ENCODE results near the gene CCDC141.

CCDC141 gene

DNA sequence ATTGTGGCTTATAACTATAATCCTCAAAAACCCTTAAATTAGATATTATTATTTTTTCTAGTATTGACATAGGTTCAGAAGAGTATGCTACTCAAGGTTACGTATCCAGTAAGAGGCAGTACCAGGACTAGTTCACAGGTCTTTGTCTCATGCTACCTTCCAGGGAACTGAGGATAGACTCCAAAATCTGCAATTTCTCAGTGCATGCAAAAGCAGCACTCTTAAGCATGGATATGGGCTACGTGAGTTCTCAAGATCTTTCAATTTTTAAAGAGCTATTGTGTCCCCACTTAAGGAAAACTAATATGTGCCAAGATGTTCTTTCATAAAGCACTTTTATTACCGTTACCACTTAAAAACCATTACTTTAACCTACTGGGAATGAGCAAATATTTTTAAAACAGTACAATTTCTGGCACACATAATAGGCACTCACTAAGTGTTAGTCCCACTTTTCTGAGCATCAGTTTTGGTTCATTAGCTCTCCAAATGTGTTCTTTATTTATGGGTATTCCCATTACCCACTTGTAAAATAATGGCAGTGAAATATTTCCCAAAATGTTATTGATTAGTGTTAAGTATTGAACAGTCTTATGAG is 128.9 kb downstream of the CCDC141 start:
- no peak overlapping the region for H3K4me3 ChIP-seq (ENCODE audit: low read depth, low read length)

DNA sequence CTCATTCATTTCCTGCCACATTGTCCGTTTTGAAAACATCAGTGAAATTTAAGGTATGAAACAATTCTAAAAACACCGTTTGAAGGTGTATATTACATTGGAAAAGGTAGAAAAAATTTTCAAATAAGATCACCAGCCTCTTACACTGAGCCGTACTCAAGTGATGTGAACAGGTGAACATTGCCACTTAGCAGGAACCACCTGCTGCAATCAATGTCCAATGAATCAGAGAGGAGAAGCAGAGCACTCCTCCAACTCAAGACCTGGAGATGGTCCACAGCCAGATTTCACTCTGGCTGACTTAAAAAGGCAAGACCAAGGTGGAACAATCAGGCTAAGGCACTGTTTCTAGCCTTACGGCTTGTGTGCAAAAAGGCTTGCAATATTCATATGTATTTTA is 132.4 kb downstream of the CCDC141 start:
- DNase-seq (ENCODE audit: low read depth, low spot score) = no peak
- TF ChIP-seq, protein P1, sequence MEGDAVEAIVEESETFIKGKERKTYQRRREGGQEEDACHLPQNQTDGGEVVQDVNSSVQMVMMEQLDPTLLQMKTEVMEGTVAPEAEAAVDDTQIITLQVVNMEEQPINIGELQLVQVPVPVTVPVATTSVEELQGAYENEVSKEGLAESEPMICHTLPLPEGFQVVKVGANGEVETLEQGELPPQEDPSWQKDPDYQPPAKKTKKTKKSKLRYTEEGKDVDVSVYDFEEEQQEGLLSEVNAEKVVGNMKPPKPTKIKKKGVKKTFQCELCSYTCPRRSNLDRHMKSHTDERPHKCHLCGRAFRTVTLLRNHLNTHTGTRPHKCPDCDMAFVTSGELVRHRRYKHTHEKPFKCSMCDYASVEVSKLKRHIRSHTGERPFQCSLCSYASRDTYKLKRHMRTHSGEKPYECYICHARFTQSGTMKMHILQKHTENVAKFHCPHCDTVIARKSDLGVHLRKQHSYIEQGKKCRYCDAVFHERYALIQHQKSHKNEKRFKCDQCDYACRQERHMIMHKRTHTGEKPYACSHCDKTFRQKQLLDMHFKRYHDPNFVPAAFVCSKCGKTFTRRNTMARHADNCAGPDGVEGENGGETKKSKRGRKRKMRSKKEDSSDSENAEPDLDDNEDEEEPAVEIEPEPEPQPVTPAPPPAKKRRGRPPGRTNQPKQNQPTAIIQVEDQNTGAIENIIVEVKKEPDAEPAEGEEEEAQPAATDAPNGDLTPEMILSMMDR (IDR thresholded peaks at IDR 0.05; ENCODE audit: insufficient read depth, low read length, missing control alignments) = no peak
- no peak overlapping the region for H3K4me3 ChIP-seq (ENCODE audit: low read depth, low read length)
- POLR2A ChIA-PET = no interaction called here
- CTCF ChIA-PET = interaction anchor here (1.7 kb wide), 1 partner anchor 9 kb away, joined by 8 read pairs; no protein-coding TSS in a partner anchor

More for the DNA sequence above, 128.9 kb downstream of the CCDC141 start:
- DNase-seq (ENCODE audit: low read depth, low spot score) = no peak
- ChIA-PET CTCF (no interaction called here), POLR2A (no interaction called here)
- TF ChIP-seq, protein P1 (IDR thresholded peaks at IDR 0.05; ENCODE audit: insufficient read depth, low read length, missing control alignments) = no peak

DNA sequence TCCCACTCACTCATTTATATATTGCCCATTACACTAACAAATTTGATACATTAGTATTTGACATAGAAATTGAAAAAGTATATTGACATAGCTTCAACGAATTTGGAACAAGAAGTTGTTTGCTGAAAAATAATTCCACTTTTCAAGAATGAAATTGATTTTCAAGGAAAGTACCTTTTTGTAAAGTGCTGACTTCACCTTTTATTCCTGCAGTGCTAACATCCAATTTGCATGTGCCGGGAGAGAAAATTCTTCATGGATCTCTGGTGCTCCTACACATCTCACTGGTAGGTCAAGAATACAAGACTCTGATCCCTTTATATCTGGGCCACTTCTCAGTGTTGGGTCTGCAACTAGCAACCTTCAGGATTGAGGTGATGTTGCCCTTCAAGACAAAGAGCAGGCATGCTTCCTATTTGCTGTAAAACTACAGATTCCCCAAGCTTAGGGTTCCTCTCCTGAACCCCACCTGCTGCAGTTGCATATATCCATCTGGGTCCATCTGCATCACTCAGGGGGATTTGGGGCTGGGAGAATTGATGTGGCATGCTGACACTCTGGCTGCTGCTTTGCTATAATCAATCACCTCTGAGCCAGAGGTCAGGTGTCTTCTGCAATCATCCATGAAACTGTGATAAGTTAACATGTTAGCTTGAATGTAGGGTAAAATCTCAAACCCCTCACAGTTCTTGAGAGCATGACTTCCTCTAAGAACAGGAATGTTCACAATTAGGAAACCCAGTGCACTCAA is 134.3 kb downstream of the CCDC141 start:
- H3K4me3 ChIP-seq (ENCODE audit: low read depth, low read length) = no peak overlapping the region
- ChIA-PET CTCF (interaction anchor here (0.7 to 2.9 kb wide), 10 partner anchors 11 to 214 kb away, joined by 3 to 14 read pairs (median 5); no protein-coding TSS in a partner anchor), POLR2A (no interaction called here)
- DNase-seq (ENCODE audit: low read depth, low spot score) = no peak
- TF ChIP-seq, protein P1 (IDR thresholded peaks at IDR 0.05; ENCODE audit: insufficient read depth, low read length, missing control alignments) = no peak

DNA sequence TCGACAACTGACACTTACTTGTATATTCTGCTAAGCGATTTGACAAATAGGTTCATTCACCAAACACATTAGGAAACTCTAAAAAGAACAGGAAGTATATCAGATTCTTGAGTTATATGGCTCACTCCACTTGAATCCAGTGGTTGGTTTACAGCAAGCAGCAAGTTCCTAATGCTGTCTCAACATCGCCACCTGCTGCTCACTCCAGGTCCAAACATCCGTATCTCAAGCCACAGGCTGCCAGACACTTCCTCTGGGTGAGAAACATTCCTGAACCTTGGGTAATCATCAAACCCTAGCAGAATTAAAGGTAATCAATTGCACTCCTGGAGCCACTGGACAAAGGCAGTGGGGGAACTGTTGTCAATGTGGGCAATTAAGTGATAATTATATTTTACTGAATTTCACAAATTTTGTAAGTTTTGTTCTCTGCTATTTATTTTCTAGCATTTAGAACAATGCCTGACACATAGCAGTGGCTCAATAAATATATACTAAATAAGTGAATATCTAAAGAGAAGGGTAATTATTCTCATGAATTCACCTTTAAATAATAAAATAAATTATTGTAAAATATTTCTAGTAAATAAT is 135.6 kb downstream of the CCDC141 start:
- ChIA-PET POLR2A (no interaction called here), CTCF (interaction anchor here (0.7 to 3.1 kb wide), 11 partner anchors 9 to 335 kb away, joined by 3 to 20 read pairs (median 5); no protein-coding TSS in a partner anchor)
- TF ChIP-seq, protein P1 (IDR thresholded peaks at IDR 0.05; ENCODE audit: insufficient read depth, low read length, missing control alignments) = peak; percentile 85
- H3K4me3 ChIP-seq (ENCODE audit: low read depth, low read length) = no peak overlapping the region
- peak; percentile 54 for DNase-seq (ENCODE audit: low read depth, low spot score)

DNA sequence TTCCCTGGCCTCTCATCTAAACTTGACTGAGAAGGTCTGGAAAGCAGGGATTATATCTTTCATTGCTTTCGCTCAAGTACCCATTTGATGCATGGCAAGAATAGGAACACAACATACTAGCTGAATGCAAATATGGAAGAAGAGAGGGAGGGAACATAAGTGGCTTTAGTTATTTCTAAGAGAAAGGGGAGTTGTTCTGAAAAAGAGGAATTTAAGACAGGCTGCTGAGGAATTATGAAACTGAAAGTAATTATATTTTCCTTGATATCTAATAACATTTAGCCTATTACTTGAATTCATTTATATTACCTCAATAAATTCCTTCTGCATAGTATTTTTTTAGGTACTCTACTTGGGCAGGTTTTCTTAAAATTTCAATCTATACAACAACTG is 136.9 kb downstream of the CCDC141 start:
- CTCF ChIA-PET = interaction anchor here (0.5 to 3.1 kb wide), 10 partner anchors 8 to 163 kb away, joined by 3 to 20 read pairs (median 5); no protein-coding TSS in a partner anchor
- H3K4me3 ChIP-seq (ENCODE audit: low read depth, low read length) = no peak overlapping the region
- POLR2A ChIA-PET = no interaction called here
- TF ChIP-seq, protein P1 (IDR thresholded peaks at IDR 0.05; ENCODE audit: insufficient read depth, low read length, missing control alignments) = no peak
- no peak for DNase-seq (ENCODE audit: low read depth, low spot score)
